ENCODE data around the gene PSMB3.

PSMB3 gene

GRCh38 chr17:38733982-38734973, 18.3 kb upstream of the PSMB3 start:
- DNase-seq (ENCODE audit: low read depth) = no peak

GRCh38 chr17:38735161-38735997, 17.2 kb upstream of the PSMB3 start:
- DNase-seq (ENCODE audit: low read depth) = peak; percentile 65

- DNase-seq (ENCODE audit: low read depth) = no peak
Measured at GRCh38 chr17:38738007-38738662, 14.4 kb upstream of the PSMB3 start.

GRCh38 chr17:38738686-38739085, 13.9 kb upstream of the PSMB3 start:
- no peak for DNase-seq (ENCODE audit: low read depth)

- no peak for DNase-seq (ENCODE audit: low read depth)
Measured at GRCh38 chr17:38739305-38739704, 13.2 kb upstream of the PSMB3 start.

GRCh38 chr17:38740044-38740443, 12.5 kb upstream of the PSMB3 start:
- DNase-seq (ENCODE audit: low read depth) = no peak

- DNase-seq (ENCODE audit: low read depth) = no peak
Measured at GRCh38 chr17:38740806-38741205, 11.7 kb upstream of the PSMB3 start.

- no peak for DNase-seq (ENCODE audit: low read depth)
Measured at GRCh38 chr17:38741461-38741860, 11.1 kb upstream of the PSMB3 start.

- no peak for DNase-seq (ENCODE audit: low read depth)
Measured at GRCh38 chr17:38741921-38742410, 10.6 kb upstream of the PSMB3 start.

GRCh38 chr17:38742411-38743308, 9.9 kb upstream of the PSMB3 start:
- DNase-seq (ENCODE audit: low read depth) = no peak

GRCh38 chr17:38743556-38744171, 8.9 kb upstream of the PSMB3 start:
- DNase-seq (ENCODE audit: low read depth) = no peak

- DNase-seq (ENCODE audit: low read depth) = no peak
Measured at GRCh38 chr17:38745545-38745944, 7.0 kb upstream of the PSMB3 start.

- DNase-seq (ENCODE audit: low read depth) = no peak
Measured at GRCh38 chr17:38746004-38746848, 6.3 kb upstream of the PSMB3 start.

- no peak for DNase-seq (ENCODE audit: low read depth)
Measured at GRCh38 chr17:38746849-38747462, 5.6 kb upstream of the PSMB3 start.

GRCh38 chr17:38747463-38748148, 4.9 kb upstream of the PSMB3 start:
- DNase-seq (ENCODE audit: low read depth) = no peak

- no peak for DNase-seq (ENCODE audit: low read depth)
Measured at GRCh38 chr17:38748149-38748891, 4.2 kb upstream of the PSMB3 start, which contains the start of gene PCGF2. PCGF2 (minus strand) TSS chr17:38748336; CDS start chr17:38740402, 7,934 bp downstream.

GRCh38 chr17:38748892-38749222, 3.7 kb upstream of the PSMB3 start:
- DNase-seq (ENCODE audit: low read depth) = no peak

Measured in stimulated activated CD8-positive, alpha-beta memory T cell treated with anti-CD3 and anti-CD28 coated beads, Interleukin-7, amount 100 ng/mL, for 24 hours (primary cell).